AG08395 (cell line): Measurements from ENCODE around the gene IDH1.
"Not testable (repeated sequence)": the region's sequence is repeated elsewhere in the genome, so short reads cannot be mapped to it uniquely, and the experiment has no call there.

Source experiments
- DNase-seq: peaks from one replicate; pipeline ENCODE4 v3.0.0; 2012; ENCODE audit warnings: mixed read lengths, low spot score

IDH1 gene

DNA sequence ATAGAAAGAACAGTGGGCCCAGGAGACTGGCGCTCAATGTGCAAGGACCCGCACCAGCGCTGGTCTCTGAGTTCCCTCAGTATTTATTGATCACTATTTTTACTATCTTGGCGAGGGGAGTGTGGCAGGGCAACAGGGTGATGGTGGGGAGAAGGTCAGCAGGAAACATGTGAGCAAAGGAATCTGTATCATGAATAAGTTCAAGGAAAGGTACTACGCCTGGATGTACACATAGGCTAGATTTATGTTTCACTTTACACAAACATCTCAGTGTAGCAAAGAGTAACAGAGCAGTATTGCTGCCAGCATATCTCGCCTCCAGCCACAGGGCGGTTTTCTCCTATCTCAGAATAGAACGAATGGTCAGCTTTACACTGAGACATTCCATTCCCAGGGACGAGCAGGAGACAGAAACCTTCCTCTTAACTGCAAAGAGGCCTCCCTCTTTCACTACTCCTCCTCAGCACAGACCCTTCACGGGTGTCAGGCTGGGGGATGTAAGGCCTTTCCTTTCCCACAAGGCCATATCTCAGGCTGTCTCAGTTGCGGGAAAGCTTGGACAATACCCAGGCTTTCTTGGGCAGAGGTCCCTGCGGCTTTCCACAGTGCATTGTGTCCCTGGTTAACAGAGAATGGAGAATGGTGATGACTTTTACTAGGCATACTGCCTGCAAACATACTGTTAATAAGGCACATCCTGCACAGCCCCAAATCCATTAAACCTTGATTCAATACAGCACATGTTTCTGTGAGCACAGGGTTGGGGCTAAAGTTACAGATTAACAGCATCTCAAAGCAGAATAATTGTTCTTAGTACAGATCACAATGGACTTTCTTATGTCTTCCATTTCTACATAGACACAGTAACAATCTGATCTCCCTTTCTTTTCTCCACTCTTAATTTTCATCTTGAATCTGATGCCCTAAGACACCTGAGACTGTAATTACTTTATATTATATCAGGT lies 2.3 kb upstream of the IDH1 start:
- not testable (repeated sequence) for DNase-seq

DNA sequence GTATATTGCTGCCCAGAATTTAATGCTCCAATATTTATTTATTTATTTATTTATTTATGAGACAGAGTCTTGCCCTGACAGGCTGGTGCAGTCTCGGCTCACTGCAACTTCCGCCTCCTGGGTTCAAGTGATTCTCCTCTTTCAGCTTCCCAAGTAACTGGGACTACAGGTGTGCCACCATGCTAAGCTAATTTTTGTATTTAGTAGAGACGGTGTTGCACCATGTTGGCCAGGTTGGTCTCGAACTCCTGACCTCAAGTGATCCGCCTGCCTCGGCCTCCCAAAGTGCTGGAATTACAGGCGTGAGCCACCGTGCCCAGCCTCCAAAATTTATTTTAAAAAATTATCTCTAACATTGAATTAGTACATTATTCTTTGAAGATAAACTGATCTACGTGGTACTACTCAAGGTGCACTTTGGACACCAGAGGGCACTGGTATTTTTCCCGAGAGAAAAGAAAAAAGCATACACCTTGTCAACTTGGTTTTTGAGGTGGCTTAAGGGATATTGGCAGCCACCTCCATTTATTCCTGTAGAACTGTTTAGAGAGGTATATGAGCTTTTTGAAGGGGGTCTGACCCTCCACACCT lies 1.4 kb upstream of the IDH1 start:
- DNase-seq = no peak

DNA sequence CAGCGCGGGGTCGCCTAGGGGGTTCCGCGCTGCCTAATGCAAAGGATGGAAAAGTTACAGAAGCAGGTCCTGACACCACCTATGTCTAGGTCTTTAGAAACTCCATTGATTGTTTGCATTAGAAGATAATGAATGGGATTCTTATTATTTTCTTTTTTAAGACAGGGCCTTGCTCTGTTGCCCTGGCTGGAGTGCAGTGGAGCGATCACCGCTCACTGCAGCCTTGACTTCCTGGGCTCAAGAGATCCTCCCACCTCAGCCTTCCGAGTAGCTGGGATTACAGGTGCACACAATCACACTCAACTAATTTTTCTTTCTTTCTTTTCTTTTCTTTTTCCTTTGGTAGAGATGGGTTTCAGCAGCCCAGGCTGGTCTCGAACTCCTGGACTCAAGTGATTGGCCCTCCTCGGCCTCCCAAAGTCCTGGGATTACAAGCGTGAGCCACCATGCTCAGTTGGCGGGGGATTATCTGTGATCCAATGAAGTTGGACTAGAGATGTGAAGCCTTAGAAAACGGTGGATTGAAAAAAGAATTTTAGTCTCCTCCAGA lies 761 bp upstream of the IDH1 start:
- no peak for DNase-seq

DNA sequence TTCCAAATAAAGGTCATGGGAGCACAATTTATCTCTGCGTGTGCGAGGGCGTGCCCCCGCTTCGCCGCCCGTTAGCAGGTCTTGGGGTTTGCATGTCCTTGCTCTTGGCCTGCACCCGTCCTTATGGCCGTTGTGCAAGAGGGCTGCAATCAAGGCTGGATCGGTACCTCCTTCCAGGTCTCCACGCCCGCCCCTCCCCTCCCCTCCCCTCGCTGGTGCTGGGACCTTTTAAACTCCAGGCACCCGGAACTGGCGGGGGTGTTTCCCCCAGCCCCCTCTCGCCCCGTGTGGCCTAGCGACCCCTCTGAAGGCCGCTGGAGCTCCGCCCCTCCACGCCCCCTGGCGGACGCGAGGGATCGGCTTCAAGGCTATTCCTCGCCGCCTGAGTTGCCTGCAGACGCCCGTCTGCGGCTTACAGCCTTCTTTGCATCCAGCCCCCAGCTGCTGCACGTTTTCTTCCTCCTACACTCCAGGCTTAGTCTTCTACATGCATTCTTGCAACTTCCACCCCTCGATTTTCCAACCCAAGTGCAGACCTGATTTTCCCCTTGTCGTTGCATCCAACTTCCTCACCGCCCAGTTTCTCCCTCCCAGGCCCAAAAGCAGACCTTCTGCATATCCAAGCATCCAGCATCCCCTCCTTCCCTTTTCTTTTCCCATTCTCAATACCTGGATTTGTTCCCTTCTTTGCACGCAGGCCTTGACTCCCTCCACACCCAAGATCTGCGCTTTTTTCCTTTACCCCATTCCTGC lies 577 bp downstream of the IDH1 start:
- peak; percentile 81 for DNase-seq

DNA sequence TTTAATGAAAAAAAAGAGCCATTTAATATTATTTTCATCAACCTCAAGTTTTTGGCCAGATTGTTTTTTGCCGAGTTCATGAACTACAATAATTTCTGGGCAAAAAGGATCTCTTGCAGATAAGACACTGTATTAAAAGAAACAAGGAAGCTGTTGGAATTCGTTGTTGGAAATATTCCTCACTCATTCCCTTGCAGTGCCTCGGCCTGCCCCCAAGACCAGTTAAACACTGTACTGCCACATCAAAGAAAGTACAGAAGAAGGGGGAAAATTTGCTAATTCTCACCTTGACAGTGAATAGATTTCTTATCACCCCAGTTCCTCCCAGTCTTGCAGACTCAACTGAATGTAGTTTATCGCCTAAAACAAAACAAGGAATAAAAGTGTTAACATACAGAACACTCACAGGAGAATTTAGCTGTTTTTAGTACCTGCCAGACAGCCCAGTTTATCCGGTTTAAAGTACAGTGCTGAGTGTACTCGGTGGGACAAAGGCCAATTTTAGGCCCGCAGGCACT lies 1.2 kb downstream of the IDH1 start:
- peak; percentile 6 for DNase-seq

DNA sequence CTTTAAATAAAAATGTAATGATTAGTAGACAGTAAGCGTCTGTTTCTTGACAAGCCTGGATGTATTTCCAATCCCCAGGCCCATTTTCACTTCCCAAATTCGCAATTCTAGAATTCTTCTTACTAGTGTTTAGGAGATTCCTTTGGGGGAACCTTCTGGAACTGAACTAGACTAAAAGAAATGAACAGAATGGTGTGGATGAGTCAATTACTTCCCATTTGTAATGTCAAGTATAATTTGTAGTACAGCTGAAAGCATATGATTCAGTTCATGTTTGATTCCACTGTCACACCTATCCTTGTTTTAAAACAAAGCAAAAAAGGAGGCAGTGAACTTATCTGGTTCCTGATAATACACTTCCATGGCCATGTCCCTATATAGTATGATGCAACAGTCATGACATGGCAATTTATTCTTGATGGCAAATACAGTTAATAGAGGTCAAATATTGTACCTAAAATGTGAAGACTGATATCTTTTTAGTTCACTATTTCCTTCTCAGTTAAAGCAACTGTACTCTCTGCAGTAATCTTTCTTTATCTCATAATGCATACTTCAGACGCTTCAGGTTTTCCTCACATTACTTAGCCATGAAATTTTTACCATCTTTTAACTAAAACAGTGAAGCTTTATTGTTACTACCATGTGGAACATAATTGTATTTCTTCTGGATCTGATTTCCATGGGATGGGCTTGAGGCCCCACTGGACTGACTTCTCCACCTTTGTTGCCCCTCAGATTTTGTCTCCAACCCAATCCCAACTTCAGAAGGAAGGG lies 2.0 kb downstream of the IDH1 start:
- DNase-seq = no peak

DNA sequence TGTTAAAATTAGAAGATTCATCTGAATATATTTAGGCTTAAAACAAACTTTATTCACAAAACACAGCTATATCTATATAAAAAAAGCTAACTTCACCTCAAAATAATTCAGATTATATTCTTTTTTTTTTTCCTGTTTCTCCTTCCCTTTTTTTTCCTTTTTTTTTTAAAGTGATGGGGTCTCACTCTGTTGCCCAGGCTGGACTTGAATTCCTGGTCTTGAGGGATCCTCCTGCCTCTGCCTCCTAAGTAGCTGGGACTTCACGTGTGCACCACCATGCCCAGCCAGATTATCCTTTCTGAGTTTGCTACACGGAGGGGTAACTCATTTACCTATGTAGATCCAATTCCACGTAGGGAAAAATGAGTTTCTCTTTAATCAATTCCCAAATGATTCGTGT lies 3.8 kb downstream of the IDH1 start:
- DNase-seq = no peak

DNA sequence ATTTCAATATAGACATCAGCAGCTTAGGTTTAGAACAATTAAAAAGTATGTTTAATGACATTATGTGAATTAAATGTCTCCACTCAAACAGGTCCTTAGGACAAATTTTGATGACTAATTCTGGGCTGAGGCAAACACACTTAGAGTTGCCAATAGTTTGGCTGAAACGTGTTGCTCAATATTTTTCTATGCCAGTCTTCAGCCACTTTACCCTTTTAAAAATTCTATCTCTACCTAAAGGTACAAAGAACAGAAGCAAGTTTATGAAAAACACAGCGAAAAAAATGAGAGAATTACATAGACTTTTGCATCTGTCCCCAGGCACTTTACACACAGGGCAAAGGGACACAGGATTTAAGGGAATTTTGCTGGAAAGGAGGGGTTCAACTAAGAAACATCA lies 4.5 kb downstream of the IDH1 start:
- peak; percentile 15 for DNase-seq

DNA sequence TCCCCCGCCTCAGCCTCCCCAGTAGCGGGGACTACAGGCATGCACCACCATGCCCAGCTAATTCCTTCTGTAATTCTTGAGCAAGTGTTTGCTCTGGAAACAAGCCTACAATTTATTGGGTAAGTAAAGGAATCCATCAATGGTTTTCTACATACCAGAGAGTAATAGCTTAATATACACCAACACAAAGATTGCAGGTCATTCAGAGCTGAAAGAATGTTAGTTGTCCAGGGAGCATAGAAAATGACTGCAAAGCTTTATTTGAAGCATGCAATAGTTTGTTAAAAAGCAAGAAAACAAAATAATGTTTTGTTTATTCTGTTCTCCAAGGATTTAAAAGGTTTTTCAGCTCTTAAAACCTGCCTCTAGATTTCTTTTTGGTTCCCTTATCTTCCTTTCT lies 5.6 kb downstream of the IDH1 start:
- no peak for DNase-seq

DNA sequence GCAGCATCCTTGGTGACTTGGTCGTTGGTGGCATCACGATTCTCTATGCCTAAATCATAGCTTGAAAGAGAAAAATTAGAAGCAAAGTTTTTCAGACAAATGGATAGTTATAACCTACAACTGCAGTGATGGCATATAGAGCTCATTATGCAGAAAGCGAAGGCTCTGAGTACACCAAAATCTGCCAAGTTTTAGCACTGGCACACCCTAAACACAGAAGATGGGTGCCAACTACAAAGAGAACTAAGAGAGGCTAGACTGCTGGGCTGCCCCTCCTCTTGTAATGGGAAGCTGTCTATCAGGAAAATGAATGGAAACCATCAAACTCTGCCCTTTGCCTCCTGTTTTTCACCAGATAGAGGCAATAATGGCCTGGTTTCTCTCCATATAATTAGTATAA lies 6.3 kb downstream of the IDH1 start:
- no peak for DNase-seq

DNA sequence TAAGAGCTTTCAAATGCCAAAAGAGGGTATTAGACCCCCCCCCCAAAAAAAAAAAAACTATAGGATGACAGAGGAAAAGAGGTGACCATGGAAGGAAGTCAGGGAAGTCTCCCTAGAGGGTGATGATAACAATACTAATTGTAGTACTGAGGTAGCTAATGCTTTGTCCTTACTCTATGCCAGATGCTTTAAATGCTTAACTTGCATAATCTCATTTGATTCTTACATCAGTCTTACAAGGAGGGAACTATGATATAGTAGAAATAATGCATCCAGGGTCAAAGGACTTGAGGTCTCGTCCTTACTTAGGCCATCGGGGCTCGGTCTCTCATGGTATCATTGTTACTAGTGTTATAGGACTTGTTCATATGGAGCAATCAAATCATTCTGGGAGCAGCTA lies 9.1 kb downstream of the IDH1 start:
- DNase-seq = no peak

DNA sequence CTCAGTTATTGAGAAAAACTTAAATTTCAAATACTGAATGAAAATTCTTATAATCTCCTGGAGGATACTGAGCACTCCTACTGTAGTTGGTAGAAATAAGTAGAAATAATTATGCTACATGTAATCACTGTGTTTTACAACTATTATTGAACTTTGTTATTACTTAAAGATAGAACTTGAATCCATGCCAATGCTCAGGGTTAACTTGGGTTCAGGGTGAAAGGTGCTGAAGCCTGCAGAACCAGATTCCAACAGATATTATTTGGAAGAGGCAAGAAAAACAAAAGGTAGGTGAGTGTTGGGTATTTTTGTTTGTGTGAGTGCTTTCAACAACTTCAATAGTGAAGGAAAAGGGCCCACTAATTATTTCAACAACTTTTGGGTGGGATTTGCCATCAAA lies 10.4 kb downstream of the IDH1 start:
- no peak for DNase-seq

DNA sequence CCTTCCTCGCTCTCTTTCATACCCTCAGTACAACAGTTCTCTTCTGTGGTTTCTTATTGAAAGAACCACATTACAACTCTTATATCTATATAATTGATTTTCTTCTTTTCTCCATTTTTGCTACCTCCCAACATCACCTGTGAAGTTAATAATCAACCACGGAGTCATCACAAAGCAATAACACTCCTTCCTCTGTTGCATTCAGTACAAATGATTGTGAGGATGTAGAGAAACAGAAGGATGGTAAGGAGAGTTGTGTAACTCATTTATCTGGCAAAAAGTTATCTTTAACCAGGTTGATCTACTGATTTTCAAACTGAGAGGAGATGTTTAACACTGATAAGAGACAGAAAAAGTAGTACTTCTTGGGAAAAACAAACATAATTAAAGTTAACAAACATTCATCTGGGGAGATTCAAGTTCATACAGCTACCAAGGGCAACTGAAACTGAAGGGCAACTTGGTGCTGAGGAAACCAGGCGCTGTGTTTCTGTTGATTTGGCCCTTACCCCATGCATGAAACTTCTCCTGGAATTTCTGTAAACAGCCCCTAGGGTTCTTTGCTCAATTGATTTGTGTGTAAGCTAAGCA lies 14.2 kb downstream of the IDH1 start:
- no peak for DNase-seq

DNA sequence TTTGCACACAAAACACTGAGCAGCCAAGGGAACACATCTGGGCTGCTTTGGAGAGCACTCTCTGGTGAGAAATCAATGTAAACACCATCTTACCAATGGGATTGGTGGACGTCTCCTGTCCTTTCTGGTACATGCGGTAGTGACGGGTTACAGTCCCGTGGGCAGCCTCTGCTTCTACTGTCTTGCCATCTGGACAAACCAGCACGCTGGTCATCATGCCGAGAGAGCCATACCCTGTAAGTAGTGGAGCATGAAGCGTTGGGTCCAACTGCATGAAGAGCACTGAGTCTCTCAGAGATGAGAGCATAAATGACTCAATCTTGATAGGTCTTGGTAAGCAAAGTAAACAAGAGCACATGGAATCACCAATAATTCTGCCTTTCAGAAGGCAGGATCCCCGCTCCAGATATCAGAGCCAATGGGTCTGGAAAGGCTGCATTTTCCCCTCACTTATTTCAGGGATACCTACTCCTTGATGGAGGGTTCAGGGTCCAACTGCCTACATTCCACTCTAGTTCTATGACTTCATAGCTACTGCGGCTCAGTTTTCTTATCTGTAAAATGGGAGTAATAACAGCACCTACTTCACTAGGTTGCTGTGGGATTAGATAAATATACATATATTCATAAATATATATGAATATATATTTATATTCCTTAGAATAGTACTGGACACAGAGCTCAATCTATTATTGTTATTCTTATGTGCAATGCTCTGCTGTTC lies 14.9 kb downstream of the IDH1 start:
- DNase-seq = no peak

DNA sequence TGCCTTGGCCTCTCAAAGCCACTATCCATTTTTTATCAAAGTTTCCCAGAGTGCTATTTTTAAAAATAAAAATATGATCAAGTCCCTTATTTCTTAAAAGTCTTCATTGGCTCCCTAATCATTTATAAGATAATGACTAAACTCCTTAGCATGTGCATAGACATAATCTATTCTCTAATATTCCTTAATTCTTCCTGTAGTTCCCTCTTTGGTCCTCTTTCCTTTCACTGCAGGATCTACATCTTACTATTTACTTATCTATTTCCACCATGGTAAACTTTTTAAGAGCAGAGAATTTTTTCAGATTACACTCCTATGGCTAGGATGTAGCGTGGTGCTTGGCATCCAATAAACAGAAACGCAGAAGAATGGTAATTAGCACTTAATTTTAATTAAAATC lies 19.0 kb downstream of the IDH1 start:
- DNase-seq = no peak

DNA sequence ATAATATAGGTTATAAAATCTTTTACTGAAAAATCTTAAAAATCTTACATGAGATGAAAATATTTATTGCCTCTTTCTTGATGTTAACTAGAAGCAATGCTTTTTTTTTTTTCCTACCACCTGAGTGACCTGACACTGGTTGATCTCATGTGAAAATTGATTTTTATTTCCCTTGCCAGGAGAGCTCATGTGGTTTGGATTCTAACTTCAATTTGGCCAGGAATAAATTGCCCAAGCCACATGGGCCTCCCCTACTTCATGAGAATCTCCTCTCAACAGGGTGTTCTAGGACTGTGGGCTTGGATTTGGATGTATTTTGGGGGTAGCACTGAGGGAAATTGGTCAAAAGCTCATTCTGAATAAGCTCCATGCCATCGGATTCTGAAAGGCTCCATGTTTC lies 20.1 kb downstream of the IDH1 start:
- DNase-seq = no peak

DNA sequence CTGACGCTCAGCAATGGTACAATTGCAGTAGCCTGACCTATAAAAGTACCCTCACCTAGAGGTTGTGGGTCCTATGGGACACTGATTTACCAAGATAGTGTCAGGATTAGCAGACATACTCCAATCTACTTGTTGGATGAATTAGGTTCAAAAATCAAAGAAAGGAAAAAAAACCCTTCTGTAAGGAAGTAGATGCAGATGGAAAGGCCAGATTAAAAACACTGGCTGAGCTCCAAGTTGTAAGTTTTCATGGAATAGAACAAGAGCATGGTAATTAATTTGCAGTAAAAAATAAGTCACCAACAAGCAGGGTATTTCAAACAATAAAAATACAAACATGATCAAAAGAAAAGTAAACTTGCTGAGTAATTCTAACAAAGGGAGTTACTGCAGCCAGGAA lies 26.4 kb downstream of the IDH1 start:
- no peak for DNase-seq

DNA sequence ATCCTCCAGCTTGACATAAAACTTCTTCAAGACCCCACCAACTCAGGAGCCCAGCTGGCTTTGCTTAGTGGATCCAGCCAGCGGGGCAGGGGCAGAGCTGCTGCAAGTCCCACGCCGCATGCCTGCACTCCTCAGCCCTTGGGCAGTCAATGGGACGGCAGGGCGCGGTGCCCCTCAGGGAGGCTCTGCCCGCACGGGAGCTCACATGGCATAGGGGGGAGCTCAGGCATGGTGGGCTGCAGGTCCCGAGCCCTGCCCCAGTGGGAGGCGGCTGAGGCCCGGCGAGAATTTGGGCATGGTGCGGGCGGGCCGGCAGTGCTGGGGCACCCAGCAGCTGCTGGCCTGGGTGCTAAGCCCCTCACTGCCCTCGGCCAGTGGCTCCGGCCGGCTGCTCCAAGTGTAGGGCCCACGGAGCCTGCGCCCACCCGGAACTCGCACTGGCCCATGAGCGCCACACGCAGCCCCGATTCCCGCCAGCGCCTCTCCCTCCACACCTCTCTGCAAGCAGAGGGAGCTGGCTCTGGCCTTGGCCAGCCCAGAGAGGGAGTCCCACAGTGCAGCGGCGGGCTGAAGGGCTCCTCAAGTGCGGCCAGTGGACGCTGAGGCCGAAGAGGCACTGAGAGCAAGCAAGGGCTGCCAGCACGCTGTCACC lies 27.2 kb downstream of the IDH1 start:
- no peak for DNase-seq

DNA sequence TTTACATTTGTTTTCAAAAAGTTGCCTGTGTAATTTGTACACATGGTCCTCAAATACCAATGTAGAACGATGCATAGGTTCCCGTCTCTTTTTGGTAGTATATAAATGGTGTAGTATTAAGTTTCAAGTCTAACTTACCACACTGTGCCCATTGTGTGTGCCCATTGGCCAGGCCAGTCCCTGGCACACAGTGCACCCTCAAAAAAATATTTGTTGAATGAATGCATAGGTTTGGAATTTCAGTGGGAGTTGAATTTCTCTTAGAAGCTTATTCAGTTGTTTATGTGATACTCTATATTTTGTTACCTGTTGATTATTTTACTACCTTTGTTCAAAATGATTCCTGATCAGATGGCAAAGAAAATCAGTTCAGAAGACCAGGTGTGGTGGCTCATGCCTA lies 30.1 kb downstream of the IDH1 start:
- DNase-seq = no peak

DNA sequence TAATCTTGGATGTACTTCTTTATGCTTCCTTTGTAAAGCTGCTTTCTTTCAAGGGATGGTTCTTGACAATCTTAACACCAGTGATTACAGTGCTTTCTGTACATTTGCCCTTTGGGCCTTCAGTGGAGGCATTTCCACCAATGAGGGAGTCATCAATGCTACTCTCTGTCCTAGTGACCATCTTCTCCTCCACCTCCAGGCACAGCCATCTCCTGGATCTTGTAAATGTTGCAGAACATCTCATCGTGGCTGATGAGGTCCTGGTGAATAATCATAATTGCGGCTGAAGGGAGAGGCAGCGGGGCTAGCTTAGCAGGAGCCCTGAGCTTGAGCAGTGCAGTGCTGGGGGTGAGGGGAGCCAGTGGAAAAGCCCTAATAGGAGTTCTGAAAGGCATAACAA lies 32.5 kb downstream of the IDH1 start:
- DNase-seq = peak; percentile 45
